Mucosa of gallbladder (tissue), 1 donor: Measurements from ENCODE around the gene PDSS2. TPM values are rescaled to one million over a fixed set of nuclear protein-coding genes. Genes with fewer than 3 reads are reported as not detected.
"Not testable (repeated sequence)": the region's sequence is repeated elsewhere in the genome, so short reads cannot be mapped to it uniquely, and the experiment has no call there.

Experiments
- DNase-seq: peaks from one replicate; pipeline ENCODE4 v3.0.0-alpha.2; 2020; ENCODE audit warnings: low spot score
- total RNA-seq: library from RNA; stranded (reverse); gene quantifications from one replicate; pipeline ENCODE4 v1.2.1, GENCODE V29; 2021
- donor health status: DM: no; HTN: no; CAD: no.

The PDSS2 gene
- total RNA-seq, 1 donor from 2014 or later: 17.7 TPM

DNA sequence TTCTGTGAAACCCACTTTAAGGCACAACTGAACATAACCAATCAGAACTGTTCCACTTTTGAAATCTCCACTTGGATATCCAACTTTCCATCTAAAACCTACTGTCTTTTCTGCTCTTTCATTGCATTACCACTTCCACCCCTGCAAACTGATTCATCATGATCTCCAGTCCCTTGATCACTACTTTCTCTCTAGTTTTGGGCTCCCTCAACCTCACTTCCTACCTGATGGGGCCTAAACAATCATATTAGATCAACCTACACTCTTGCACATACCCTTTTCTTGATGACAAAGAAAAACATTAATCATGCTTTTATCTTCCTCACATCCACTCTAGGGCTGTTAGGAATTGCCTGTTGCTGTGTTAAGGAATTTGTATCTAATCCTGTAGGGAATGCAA, 137.6 kb downstream of the PDSS2 start:
- no peak for DNase-seq

DNA sequence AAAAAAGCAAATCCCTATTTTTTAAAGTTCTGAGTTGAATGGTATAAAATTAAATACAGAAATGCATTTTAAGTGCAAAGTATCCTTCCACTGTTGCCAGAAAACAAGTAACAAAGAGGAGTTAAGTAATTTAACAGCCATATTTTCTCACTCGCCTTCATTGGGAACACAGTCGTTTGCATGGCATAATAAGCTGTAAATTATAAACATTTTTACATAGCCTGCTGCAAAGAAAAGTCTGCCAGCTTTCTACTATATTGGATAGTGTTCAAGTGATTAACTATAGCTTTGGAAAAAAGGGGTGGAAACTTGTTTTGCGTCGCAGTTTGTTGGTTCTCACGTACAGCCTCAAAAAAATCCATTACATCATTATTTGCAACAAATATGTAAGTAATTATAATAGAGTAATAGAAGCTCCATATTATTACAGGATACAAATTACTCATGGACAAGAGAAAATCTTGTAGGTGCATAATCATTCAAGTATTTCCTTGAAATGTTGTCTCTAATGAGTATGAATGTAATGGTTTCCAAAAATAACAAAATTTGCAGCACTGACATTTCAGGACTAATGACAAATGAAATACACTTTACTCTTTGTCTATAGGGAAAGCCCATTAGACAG, 139.3 kb downstream of the PDSS2 start:
- DNase-seq: no peak

DNA sequence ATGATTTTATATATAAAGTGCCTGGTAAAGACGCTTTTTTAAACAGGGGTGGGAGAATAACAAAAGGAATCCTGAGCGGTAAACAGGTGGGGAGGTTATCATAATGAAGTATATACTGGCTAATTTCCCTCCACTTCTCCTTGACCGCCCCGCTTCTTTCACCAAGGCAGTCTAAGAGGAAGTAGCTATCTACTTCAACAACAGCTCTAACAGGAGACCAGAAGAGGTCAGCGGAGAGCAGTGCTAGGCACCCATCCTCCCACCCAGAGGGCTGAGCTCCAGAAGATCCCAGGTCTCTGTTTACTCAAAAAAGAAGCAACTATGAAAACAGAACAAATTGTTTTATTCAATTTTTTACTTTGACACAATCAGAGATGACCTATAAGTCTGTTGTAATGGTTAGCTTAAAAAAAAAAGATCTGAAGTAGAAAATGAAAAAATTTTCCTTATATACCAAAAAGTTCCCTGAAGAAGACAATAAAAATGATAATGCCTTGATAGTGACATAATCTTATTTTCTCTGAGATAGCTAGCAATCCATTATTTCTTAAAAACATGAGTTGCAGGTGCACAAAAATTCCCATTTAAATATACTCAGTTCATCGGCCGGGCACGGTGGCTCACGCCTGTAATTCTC, 141.1 kb downstream of the PDSS2 start:
- peak; percentile 58 for DNase-seq

DNA sequence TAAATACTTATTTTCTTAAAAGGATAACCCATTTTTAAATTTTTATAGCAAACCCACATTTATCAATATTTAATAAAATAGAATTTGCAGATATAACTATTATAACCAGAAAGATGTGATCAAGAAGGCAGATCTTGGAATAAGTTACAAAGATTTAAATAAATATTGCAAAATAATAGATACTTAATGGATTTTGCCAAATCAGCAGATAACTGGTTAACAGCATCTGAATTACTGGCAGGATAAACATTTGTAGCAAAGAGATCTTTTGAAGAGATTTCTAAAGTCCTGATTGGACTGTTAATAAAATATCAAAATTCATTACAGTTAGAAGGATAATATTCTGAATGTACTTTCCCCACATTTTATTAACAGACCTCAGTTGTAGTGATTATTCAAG, 144.2 kb downstream of the PDSS2 start:
- DNase-seq: no peak

DNA sequence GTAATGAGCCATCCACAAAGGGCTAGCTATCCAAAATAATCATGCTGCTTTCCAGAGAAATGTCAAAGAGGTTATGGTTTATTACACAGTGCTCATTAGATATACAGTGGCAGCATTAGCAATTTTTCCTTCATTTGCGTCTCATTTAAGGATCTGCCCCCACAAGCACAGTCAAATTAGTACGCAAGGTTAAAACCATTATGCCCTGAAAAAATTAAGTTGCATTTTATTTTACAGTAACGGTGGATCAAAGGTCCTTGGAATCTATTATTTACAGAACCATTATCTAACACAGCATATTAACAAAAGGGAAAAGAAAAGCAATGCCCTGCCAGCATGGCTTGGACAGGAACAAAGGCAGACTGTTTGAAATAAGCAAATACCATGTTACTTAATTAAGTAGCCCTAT, 144.8 kb downstream of the PDSS2 start:
- DNase-seq: no peak

DNA sequence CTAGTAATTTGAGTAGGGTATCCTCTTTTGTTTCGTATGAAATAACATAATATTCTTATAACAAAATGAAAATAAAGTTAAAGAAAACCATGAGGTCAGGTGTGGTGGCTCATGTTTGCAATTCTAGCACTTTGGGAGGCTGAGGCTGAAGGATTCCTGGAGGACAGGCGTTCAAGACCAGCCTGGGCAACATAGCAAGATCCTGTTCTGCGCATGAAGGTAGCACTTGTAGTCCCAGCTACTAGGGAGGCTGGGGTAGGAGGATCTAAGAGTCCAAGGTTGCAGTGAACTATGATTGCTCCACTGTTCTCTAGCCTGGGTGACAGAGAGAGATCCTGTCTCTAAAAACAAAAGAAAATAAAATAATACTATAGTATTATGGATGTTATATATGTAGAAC, 145.6 kb downstream of the PDSS2 start:
- no peak for DNase-seq

DNA sequence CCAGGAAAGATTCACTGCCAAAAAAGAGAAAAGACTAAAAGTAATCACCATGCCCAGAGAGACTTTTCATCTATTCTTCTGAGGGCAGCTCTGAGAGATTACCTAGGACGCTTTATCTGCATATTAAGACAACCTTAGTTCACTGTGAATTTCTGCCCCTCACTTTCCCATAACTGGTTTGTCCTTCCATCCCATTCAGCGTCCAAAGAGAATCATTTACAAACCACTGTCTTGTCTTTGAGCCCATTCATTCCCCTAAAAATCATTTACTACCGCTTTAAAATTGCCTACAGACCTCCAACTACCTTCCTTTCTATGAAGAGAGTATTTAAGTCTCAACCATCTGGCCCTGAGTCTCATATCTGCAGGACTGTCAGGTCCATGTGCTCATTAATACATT, 149.0 kb downstream of the PDSS2 start:
- no peak for DNase-seq

DNA sequence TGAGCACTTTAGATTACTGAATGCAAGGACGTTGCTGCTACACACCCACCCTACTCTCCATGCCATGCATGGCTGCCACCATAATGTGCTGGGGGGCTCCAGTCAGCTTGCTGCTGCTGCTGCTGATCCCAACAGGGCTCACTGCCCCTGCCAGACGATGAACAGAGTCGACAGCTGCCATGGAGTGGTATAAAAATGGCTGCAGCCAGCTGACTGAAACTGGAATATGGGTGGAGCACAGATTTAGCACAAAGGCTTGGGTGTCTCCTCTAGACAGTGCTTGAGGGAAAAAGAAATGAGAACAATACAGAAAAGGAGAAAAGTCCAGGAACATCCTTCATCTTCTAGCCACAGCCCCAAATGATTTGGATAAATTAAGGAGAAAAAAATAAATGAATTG, 150.7 kb downstream of the PDSS2 start:
- DNase-seq: no peak

DNA sequence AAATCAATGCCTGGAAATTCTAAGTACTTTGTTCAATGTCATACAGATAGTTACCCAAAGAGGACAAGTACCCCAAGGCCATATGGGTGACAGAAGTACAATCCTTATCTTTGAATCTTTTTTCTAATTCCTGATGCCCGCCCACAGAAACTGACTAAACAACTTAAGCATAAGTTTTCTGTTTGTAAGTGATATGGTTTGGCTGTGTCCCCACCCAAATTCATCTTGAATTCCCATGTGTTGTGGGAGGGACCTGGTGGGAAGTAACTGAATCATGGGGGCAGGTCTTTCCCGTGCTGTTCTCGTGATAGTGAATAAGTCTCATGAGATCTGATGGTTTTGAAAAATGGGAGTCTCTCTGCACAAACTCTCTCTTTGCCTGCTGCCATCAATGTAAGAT, 153.4 kb downstream of the PDSS2 start:
- not testable (repeated sequence) for DNase-seq

DNA sequence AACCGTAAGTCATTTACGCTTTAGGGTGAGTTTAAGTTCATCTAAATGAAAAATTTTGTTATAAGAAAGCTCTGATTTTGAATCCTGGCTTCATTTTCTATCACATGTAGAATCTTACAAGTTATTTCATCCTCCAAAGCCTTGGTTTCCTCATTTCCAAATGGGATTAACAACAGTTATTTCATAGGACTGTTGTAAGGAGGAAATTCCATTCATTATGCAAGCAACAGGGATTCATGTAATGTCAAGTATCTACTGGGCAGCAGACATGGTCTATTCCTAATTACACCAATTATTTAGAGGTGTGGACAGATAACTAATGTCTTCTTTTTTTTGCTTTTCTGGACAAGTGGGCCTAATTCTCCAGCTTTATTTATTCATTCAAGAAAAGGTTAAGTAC, 154.0 kb downstream of the PDSS2 start:
- DNase-seq: no peak

DNA sequence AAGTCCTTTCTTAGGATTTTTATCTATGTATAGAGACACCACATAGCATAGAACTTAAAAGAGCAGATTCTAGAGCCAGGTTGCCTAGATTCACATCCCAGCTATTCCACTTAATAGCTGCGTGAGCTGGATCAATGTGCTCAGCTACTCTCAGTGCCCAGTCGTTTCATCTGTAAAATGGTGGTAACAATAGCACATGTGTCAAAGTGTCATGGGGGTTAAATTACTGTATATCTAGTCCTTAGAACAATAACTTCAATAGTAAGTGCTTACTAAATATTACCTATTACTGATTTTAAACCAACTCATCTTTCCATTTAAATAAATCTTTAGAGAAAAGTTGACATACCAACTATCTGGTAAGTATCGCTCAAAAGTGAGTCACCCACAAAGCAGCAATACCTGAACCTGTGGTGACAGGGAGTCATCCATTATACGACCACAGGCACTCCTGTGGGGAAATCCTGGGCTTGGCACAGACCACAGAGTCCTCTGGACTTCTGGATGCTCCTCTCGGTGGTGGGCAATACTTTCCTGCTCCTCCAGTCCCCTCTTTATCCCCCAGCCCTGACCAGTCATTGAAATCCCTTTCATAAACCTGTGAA, 154.8 kb downstream of the PDSS2 start:
- DNase-seq: no peak

DNA sequence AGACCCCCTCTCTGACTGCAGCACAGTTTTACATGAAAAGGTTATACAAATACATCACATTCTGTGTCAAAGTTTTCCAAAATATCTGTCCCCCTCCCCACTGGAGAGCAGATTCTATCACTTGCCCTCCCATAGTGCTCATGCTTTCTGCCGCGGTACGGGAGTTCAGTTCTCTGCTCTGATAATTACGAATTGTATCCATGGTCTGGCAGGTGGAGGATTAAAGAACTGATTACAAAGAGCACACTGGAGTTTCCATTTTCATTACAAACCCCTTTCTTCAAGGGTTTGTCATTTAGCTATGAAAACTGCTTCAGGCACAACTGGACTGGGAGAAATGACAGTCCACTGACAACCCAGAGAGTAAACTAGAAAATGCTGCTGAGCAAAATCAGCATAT, 166.0 kb downstream of the PDSS2 start:
- DNase-seq: no peak

DNA sequence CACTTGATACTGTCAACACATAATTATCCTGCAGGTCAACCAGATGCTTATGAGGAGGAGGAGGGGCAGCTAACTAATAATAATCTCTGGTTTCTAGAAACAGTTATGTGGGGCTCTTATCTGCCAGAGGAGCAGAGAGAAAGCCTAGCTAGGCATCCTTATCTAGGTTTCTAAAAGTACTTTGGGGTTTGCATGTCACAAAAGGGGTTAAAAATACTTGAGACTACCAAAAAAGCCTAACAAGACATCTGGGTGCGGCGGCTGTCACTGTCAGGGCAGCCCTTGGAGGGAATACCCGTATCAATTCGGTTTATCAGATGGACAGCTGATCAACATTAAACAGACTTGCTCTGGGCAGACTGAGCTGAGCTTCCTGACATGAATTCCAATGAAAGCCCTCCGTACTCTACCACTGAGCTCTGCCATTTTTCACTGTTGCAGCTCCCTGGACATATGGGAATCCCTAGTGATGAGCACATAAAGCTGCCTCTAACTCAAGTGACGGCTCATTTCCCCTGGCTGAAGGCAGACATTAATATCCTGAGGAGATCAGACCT, 166.6 kb downstream of the PDSS2 start:
- no peak for DNase-seq

DNA sequence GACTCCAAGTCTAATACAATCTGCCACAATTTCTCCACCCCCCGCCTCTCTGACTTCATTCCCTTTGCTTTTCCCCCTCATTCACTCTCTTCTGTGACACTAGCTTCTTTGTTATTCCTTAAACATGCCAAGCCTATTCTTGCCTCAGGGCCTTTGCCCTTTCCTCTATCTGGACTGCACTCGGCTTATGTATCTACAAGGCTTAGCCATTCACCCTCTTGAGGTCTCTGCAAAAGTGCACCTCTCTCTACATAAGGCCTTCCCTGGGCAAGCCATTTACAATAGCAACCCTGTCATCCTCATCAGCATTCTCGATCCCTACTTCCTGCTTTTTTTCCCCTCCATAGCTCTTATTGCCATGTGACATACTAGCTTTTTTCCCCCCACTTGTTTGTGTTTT, 168.9 kb downstream of the PDSS2 start:
- DNase-seq: no peak

DNA sequence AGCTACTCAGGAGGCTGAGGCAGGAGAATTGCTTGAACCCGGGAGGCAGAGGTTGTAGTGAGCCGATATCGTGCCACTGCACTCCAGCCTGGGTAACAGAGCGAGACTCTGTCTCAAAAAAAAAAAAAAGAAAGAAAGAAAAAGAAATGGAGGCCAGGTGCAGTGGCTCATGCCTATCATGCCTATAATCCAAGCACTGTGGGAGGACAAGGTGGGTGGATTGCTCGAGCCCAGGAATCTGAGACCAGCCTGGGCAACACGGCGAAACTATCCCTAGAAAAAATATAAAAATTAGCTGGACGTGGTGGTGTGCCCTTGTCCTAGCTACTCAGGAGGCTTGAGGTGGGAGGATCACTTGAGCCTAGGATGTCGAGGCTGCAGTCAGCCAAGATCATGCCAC, 170.1 kb downstream of the PDSS2 start:
- not testable (repeated sequence) for DNase-seq

DNA sequence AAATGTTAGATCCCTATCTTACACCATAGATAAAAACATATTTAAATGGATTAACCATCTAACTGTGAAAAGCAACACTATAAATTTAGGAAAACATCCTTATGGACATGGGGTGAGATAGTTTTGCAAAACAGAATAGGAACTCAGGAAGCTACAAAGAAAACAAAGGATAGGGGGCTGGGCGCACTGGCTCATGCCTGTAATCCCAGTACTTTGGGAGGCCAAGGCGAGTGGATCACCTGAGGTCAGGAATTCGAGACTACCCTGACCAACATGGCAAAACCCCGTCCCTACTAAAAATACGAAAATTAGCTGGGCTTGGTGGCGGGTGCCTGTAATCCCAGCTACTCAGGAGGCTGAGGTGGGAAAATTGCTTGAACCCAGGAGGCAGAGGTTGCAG, 173.7 kb downstream of the PDSS2 start:
- DNase-seq: not testable (repeated sequence)

DNA sequence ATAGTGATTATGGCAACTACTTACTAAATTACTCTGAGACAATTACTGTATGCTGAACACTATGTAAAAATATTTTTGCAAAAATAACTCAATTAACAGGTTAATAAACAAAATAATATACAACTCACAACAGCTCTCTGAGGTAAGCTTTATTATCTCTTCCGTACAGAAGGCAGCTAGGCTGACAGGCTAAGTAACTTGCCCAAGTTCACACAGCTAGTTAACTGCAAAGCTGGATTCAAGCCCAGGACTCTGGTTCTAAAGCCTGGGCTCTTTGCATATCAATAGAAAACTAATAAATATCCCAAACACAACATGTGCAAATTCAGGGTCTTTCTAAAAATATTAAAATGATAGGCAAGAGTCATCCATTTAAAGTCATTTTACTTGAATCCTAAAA, 174.6 kb downstream of the PDSS2 start:
- no peak for DNase-seq

DNA sequence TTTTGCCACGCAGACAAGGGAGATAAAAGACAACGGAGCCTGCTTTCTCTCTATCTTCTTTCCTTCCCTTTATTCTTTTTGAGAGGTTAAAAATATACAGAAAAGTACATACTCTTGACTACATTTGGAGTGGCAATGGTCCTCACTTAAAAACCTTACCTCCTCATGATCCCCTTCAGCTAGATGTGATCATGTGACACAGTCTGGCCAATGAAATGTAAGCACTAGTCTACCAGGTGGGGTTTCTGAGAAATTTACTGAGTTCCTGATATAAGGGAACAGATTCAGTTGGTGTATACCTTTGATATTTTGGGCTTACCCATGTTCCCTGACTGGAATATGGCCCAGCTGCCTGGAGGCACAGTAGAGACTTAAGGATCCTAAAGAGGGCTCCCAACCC, 178.6 kb downstream of the PDSS2 start:
- DNase-seq: no peak

DNA sequence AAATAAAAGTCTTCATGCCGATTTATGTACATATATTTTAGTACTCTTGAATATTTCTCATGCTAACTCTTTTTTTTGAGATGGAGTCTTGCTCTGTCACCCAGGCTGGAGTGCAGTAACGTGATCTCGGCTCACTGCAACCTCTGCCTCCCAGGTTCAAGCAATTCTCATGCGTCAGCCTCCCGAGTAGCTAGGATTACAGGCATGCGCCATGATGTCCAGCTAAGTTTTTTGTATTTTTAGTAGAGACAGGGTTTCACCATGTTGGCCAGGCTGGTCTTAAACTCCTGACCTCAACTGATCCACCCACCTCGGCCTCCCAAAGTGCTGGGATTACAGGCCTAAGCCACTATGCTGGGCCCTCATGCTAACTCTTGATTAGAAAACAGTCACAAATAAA, 179.4 kb downstream of the PDSS2 start:
- DNase-seq: not testable (repeated sequence)

DNA sequence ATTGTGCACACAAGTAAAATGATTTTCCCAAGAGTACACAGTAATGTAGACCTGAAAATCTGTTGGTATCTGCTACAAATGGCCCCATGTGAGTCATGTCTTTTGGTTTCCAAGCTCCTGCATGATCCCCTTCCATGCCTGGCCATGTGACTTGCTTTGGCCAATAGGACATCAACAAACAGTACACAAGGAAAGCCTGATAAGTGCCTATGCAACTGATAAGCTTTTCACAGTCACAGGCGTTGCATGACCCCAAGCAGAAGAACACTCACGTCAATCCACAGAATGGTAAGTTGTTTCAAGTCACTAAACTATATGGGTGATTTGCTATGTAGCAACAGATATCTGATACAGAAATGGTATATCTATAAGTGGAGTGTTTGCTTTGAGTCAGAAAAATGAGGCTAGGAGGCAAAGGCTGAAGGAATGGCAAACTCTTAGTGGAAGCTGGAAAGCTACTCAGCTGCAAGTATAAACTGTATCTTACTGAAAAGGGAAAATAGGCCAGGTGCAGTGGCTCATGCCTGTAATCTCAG, 184.0 kb downstream of the PDSS2 start:
- DNase-seq: no peak

DNA sequence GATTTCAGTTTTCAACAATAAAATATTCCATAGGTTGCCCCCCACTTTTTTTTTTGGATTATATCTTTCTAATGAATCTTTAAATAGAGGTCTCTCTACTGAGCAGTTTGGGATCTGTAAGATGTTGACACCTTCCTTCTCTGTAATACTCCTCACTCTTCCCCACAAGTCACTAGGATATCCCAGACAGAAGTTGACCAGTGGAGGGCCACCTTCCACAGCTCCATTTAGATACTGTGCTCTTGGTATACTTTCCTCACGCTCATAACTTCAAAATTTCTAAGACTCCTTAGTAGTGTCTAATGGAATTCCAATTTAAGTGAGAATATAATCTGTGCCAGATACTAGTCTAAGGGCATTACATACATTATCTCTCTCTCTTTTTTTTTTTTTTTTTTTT, 185.1 kb downstream of the PDSS2 start:
- no peak for DNase-seq

DNA sequence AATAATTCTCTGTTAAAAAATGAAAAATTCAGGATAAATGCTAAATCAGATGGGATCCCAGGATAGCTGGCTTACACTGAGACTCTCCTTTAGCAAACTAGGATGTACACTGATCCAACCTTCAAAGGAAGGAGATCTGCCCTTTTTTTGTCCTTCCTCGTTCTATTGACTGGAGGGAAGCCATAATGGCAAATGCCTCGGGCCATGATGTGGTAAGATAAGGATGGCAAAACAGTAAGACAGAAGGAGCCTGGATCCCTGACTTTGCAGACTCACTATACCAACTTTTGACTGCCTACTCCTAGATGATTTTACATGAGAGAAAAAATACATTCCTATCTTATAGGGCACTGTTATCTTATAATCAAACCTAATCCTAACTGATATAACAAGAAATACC, 187.1 kb downstream of the PDSS2 start:
- no peak for DNase-seq

DNA sequence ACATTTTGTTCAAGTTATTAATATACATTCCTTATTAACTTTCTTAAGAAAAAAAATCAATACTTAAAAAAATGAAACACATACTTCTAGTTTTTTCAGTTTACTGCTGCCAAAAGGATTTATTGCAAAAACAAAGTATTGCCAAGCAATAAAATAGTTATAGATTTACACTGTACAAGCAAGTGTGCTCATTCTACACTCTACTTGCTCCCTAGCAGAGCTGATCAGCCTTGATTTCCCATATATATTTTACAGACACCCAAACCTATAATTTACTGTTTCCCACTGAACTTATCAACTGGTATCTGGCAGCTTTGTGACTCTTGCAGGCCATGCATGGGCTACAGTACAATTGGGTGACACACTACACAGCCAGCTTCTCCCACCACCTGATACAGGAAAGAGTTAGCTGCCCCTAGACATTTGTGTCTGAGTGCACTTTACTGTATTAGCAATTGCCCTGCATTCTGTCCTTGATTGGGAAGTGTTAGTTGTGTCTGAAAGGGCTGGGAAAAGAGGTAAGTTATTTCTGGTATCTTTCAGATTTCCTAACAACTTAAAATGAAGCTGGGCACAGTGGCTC, 188.1 kb downstream of the PDSS2 start:
- DNase-seq: no peak
